B cell (primary cell): ENCODE results near the gene C6orf15. TPM values are rescaled to one million over a fixed set of nuclear protein-coding genes. Genes with fewer than 3 reads are reported as not detected.
A peak's percentile ranks its signal among the peaks of the same experiment; 100 is the strongest.

Experiments
- ATAC-seq: fragments of 200-7000 bp; cut with Tn5 transposase; one replicate; pipeline ENCODE4 v1.10.0; 2021; ENCODE audit warnings: low read depth, mild to moderate bottlenecking, moderate number of reproducible peaks, moderate library complexity
- CTCF ChIA-PET: fragments of 350-600 bp; sonication (Branson Sonifier 250); formaldehyde crosslinking; loops from one replicate; lab custom pipeline; 2021; ENCODE audit warnings: antibody characterized with exemption, inconsistent platforms; lab: Charles Lee
- POLR2A ChIA-PET: fragments of 350-600 bp; sonication (Branson Sonifier 250); formaldehyde crosslinking; loops from one replicate; lab custom pipeline; 2021; ENCODE audit warnings: antibody characterized with exemption; lab: Charles Lee
- DNase-seq: peaks from one replicate; pipeline ENCODE4 v3.0.0; 2013
- H2AFZ ChIP-seq: 2 replicates; pipeline ENCODE4 v1.6.1; 2012; ENCODE audit warnings: mild to moderate bottlenecking, low read depth, low read length; ENCODE audit not compliant: insufficient read depth, poor library complexity, severe bottlenecking
- H3K27ac ChIP-seq, 2 donors: 1 replicate in 1 of 2; 2 replicates in 1 of 2; pipeline ENCODE4 v1.5.1; 2012 to 2013; ENCODE audit warnings: low read length in 2 of 2, mild to moderate bottlenecking in 2 of 2, moderate library complexity in 1 of 2
- H3K27me3 ChIP-seq, 4 experiments: fragments of 200-600 bp in 1 of 4; sonication (generic) in 1 of 4; replicated peaks in 1 of 4; 1 replicate in 2 of 4; 2 replicates in 2 of 4; pipeline versions ENCODE4 v1.6.1 to v1.7.0; 2013 to 2016; ENCODE audit warnings: low read length in 3 of 4, mild to moderate bottlenecking in 2 of 4, mixed read lengths in 1 of 4, moderate library complexity in 1 of 4; ENCODE audit not compliant: insufficient read depth in 4 of 4, control insufficient read depth in 3 of 4; ENCODE audit errors: control extremely low read depth in 1 of 4
- H3K36me3 ChIP-seq, 2 experiments: replicated peaks in 1 of 2; 1 replicate in 1 of 2; 2 replicates in 1 of 2; pipeline versions ENCODE4 v1.6.1 to v1.7.1; 2013; ENCODE audit warnings: low read length in 1 of 2; ENCODE audit not compliant: insufficient read depth in 2 of 2, control insufficient read depth in 1 of 2; ENCODE audit errors: control extremely low read depth in 1 of 2, extremely low read depth in 1 of 2
- H3K4me1 ChIP-seq, 2 donors: fragments of 200-600 bp in 1 of 2; sonication (generic) in 1 of 2; 1 replicate in 1 of 2; 2 replicates in 1 of 2; pipeline versions ENCODE4 v1.5.1 to v1.6.1; 2013 to 2017; ENCODE audit warnings: low read length in 2 of 2; ENCODE audit not compliant: control insufficient read depth in 2 of 2, insufficient read depth in 2 of 2
- H3K4me2 ChIP-seq: replicated peaks from 2 replicates; pipeline ENCODE3; 2012; ENCODE audit warnings: mild to moderate bottlenecking, low read depth, low read length; ENCODE audit not compliant: poor library complexity, severe bottlenecking
- H3K4me3 ChIP-seq, 5 experiments: fragments of 200-600 bp in 1 of 5; sonication (generic) in 1 of 5; 1 replicate in 3 of 5; 2 replicates in 2 of 5; pipeline versions ENCODE4 v1.5.1 to v1.7.0; 2011 to 2016; ENCODE audit warnings: low read length in 4 of 5, mild to moderate bottlenecking in 4 of 5, low read depth in 2 of 5, control low read depth in 1 of 5, moderate library complexity in 1 of 5; ENCODE audit not compliant: insufficient read depth in 1 of 5; ENCODE audit errors: control extremely low read depth in 1 of 5, extremely low read depth in 1 of 5
- H3K79me2 ChIP-seq: fragments of 200-600 bp; sonication (generic); one replicate; pipeline ENCODE4 v1.6.0; 2016; ENCODE audit warnings: low read length; ENCODE audit not compliant: control insufficient read depth, insufficient read depth
- H3K9ac ChIP-seq: fragments of 200-600 bp; sonication (generic); 2 replicates; pipeline ENCODE4 v1.6.1; 2017; ENCODE audit warnings: mild to moderate bottlenecking, low read length, moderate library complexity
- H3K9me3 ChIP-seq, 3 donors: one replicate each; pipeline versions ENCODE4 v1.6.1 to v1.7.1; 2013; ENCODE audit warnings: low read length in 2 of 3; ENCODE audit not compliant: control insufficient read depth in 2 of 3, insufficient read depth in 1 of 3; ENCODE audit errors: control extremely low read depth in 1 of 3
- H4K20me1 ChIP-seq: 2 replicates; pipeline ENCODE4 v1.6.0; 2012; ENCODE audit warnings: mild to moderate bottlenecking, low read length; ENCODE audit not compliant: insufficient read depth, control insufficient read depth, poor library complexity, severe bottlenecking
- H3K27ac Mint-ChIP-seq: one replicate; pipeline ENCODE4 v1.8.0; 2021; ENCODE audit warnings: mixed read lengths
- H3K27me3 Mint-ChIP-seq: one replicate; pipeline ENCODE4 v1.8.0; 2021; ENCODE audit warnings: mixed read lengths
- H3K4me1 Mint-ChIP-seq: one replicate; pipeline ENCODE4 v1.8.0; 2021; ENCODE audit warnings: mixed read lengths
- H3K4me3 Mint-ChIP-seq: one replicate; pipeline ENCODE4 v1.8.0; 2021; ENCODE audit warnings: mixed read lengths
- H3K9me3 Mint-ChIP-seq: one replicate; pipeline ENCODE4 v1.8.0; 2022; ENCODE audit warnings: mixed read lengths; ENCODE audit not compliant: insufficient read depth
- CTCF ChIP-seq: fragments of 200-600 bp; IDR thresholded peaks from one replicate; pipeline ENCODE4 v1.8.0; 2022; ENCODE audit warnings: antibody characterized with exemption, mild to moderate bottlenecking
- EZH2 ChIP-seq: IDR thresholded peaks from 2 replicates; pipeline ENCODE4 v1.6.1; 2012; ENCODE audit warnings: borderline replicate concordance, low read depth, mild to moderate bottlenecking, moderate library complexity, low read length; ENCODE audit not compliant: insufficient read depth, poor library complexity, severe bottlenecking
- WGBS: methylation state at CpG from one replicate; pipeline ENCODE4 v1.1.5; 2013; ENCODE audit warnings: missing lambda C conversion rate; ENCODE audit not compliant: insufficient coverage; 5-methylcytosine and 5-hydroxymethylcytosine counted together
- intact Hi-C: fragments of 100-400 bp; cut with micrococcal nuclease; formaldehyde crosslinking; loops from one replicate; pipeline ENCODE4 v1.10.0; 2022
- polyA plus RNA-seq: library from polyadenylated mRNA; depleted of rRNA; stranded (reverse); fragments of >200 nt; gene quantifications from 2 replicates; pipeline ENCODE4 v1.2.3, GENCODE V29; 2012
- small RNA-seq: library from RNA; depleted of rRNA; stranded (forward); fragments of <200 nt; gene quantifications from one replicate; pipeline ENCODE3, GENCODE V24; 2012; ENCODE audit warnings: low replicate concordance, low read depth; ENCODE audit not compliant: insufficient read length
- total RNA-seq, 2 donors: library from RNA; stranded (reverse); fragments of 120-200 nt in 1 of 2; gene quantifications; 1 replicate in 1 of 2; 2 replicates in 1 of 2; pipeline versions ENCODE4 v1.2.3 to v1.2.4, GENCODE V29; 2013 to 2022

C6orf15 gene
- total and polyA plus RNA-seq, 2 donors (not counting 1 experiment from before 2014, with no cell fraction given), result not detected

- ATAC-seq (no peak), DNase-seq (no peak)
- intact Hi-C loops, result no loop called here
- no peak overlapping the region for H3K4me2 ChIP-seq
- ChIA-PET POLR2A (no interaction called here), CTCF (interaction anchor here (0.9 kb wide), 1 partner anchor 156 kb away, joined by 3 read pairs; no protein-coding TSS in a partner anchor)
- no peak overlapping the region for H2AFZ ChIP-seq
- no peaks in the 10 kb centered on the region for H4K20me1 ChIP-seq
- no peak overlapping the region for H3K27ac ChIP-seq
- H3K36me3 ChIP-seq, result no peaks in the 10 kb centered on the region
- no peaks in the 10 kb centered on the region for H3K27me3 Mint-ChIP-seq
- TF ChIP-seq EZH2 (no peak), CTCF (no peak)
- peaks cover 0 to 2% (median 0%) of the 10 kb centered on the region in 4 experiments for H3K27me3 ChIP-seq
- no peaks in the 10 kb centered on the region for H3K79me2 ChIP-seq
- no peak overlapping the region for H3K9ac ChIP-seq
- H3K27ac Mint-ChIP-seq, result peak overlapping the region; percentile 15
- no peak overlapping the region for H3K4me3 Mint-ChIP-seq
- 80% methylated on average over 2 of the region's 2 CpGs for WGBS
- no peaks in the 10 kb centered on the region for H3K9me3 Mint-ChIP-seq
- H3K4me1 ChIP-seq, result no peaks in the 10 kb centered on the region
- peaks cover 2% of the 10 kb centered on the region for H3K4me1 Mint-ChIP-seq
- H3K9me3 ChIP-seq, result no peaks in the 10 kb centered on the region
- no peak overlapping the region for H3K4me3 ChIP-seq
Observed at GRCh38 chr6:31065556-31065955, 46.8 kb downstream of the C6orf15 start.

DNA sequence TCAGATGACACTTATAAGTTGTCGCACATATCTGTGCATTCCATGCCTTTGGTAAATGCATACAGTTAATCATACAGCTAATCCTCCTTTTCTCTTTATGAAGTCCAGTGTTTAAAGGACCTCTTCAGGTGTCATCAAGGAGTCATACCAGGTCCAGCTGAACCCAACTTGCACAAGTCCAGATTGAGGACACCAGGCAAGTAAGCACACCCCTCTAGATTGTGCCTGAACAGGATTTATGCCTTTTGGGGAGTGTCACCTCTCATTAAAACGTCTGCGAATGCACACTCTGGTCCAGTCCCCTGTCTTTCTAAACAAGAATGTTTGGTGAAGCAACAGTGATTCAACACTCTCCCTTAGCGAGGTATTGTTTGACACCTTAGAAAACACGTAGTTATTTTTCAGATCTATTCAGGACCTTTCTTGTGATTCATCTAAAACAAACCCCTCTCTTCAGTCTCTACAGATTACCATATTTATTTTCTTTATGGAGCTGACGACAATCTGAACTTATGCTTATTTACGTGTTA is 48.4 kb downstream of the C6orf15 start:
- H3K4me3 Mint-ChIP-seq, result no peak overlapping the region
- H3K4me1 ChIP-seq, result no peaks in the 10 kb centered on the region
- H3K4me1 Mint-ChIP-seq, result peaks cover 1% of the 10 kb centered on the region
- ATAC-seq, result no peak
- ChIA-PET CTCF (interaction anchor here (1.0 kb wide), 1 partner anchor 13 kb away, joined by 3 read pairs; no protein-coding TSS in a partner anchor), POLR2A (no interaction called here)
- no peak overlapping the region for H3K9ac ChIP-seq
- no peaks in the 10 kb centered on the region for H4K20me1 ChIP-seq
- H3K9me3 ChIP-seq, result no peaks in the 10 kb centered on the region
- H3K27me3 Mint-ChIP-seq, result no peaks in the 10 kb centered on the region
- H3K79me2 ChIP-seq, result no peaks in the 10 kb centered on the region
- H3K36me3 ChIP-seq, result no peaks in the 10 kb centered on the region
- peaks cover 0 to 2% (median 0%) of the 10 kb centered on the region in 4 experiments for H3K27me3 ChIP-seq
- 92% methylated on average over 4 of the region's 7 CpGs for WGBS
- intact Hi-C loops, result no loop called here
- H3K27ac Mint-ChIP-seq, result no peak overlapping the region
- no peak overlapping the region for H3K4me2 ChIP-seq
- H3K9me3 Mint-ChIP-seq, result no peaks in the 10 kb centered on the region
- no peak overlapping the region for H3K4me3 ChIP-seq
- H3K27ac ChIP-seq, result no peak overlapping the region
- no peak for TF ChIP-seq CTCF
- TF ChIP-seq EZH2, result no peak
- DNase-seq, result no peak
- H2AFZ ChIP-seq, result no peak overlapping the region

Small RNA genes within 50 kb of the gene (small RNA-seq; reads per million reads assigned to genes)
- gene POLR2LP1, result not detected
- not detected for gene RNU6-1133P

Other genes starting within 250 kb of the C6orf15 start
- 61.7 and 66.0 TPM in 2 replicates for gene DDR1, start 228.1 kb downstream of the C6orf15 start, total RNA-seq
- gene DDR1, start 228.1 kb downstream of the C6orf15 start, polyA plus RNA-seq, result 28.8 and 81.5 TPM in 2 replicates
- gene GTF2H4, start 204.4 kb downstream of the C6orf15 start, total RNA-seq, result 38.4 and 44.7 TPM in 2 replicates
- gene GTF2H4, start 204.4 kb downstream of the C6orf15 start, polyA plus RNA-seq, result 22.4 and 30.2 TPM in 2 replicates
- gene VARS2, start 198.3 kb downstream of the C6orf15 start, total RNA-seq, result 41.0 and 41.6 TPM in 2 replicates
- 27.1 and 34.5 TPM in 2 replicates for gene VARS2, start 198.3 kb downstream of the C6orf15 start, polyA plus RNA-seq
- gene SFTA2, start 180.4 kb downstream of the C6orf15 start, total RNA-seq, result not detected in 2 replicates
- gene SFTA2, start 180.4 kb downstream of the C6orf15 start, polyA plus RNA-seq, result not detected in 2 replicates
- not detected in 2 replicates for gene MUCL3, start 171.6 kb downstream of the C6orf15 start, total RNA-seq
- not detected in 2 replicates for gene MUCL3, start 171.6 kb downstream of the C6orf15 start, polyA plus RNA-seq
- not detected in 2 replicates for gene MUC21, start 128.9 kb downstream of the C6orf15 start, total RNA-seq
- not detected in 2 replicates for gene MUC21, start 128.9 kb downstream of the C6orf15 start, polyA plus RNA-seq
- gene MUC22, start 102.1 kb downstream of the C6orf15 start, total RNA-seq, result not detected in 2 replicates
- gene MUC22, start 102.1 kb downstream of the C6orf15 start, polyA plus RNA-seq, result not detected in 2 replicates
- gene PSORS1C1, start 2.2 kb upstream of the C6orf15 start, total RNA-seq, result not detected in 2 replicates
- not detected in 2 replicates for gene PSORS1C1, start 2.2 kb upstream of the C6orf15 start, polyA plus RNA-seq
- not detected in 2 replicates for gene CDSN, start 7.9 kb upstream of the C6orf15 start, total RNA-seq
- not detected in 2 replicates for gene CDSN, start 7.9 kb upstream of the C6orf15 start, polyA plus RNA-seq
- not detected in 2 replicates for gene PSORS1C2, start 26.5 kb upstream of the C6orf15 start, total RNA-seq
- not detected in 2 replicates for gene PSORS1C2, start 26.5 kb upstream of the C6orf15 start, polyA plus RNA-seq
- gene CCHCR1, start 45.2 kb upstream of the C6orf15 start, total RNA-seq, result 34.7 and 36.2 TPM in 2 replicates
- gene CCHCR1, start 45.2 kb upstream of the C6orf15 start, polyA plus RNA-seq, result 17.0 and 19.1 TPM in 2 replicates
- 9.8 and 10.4 TPM in 2 replicates for gene TCF19, start 46.0 kb upstream of the C6orf15 start, total RNA-seq
- gene TCF19, start 46.0 kb upstream of the C6orf15 start, polyA plus RNA-seq, result 5.5 and 10.0 TPM in 2 replicates
- 0.76 and 0.83 TPM in 2 replicates for gene POU5F1, start 58.1 kb upstream of the C6orf15 start, total RNA-seq
- gene POU5F1, start 58.1 kb upstream of the C6orf15 start, polyA plus RNA-seq, result 0.26 and 0.88 TPM in 2 replicates
- 972 and 998 TPM in 2 replicates for gene HLA-C, start 159.5 kb upstream of the C6orf15 start, total RNA-seq
- 1,983 and 2,212 TPM in 2 replicates for gene HLA-C, start 159.5 kb upstream of the C6orf15 start, polyA plus RNA-seq
- gene HLA-B, start 244.6 kb upstream of the C6orf15 start, total RNA-seq, result 3,910 and 4,028 TPM in 2 replicates
- gene HLA-B, start 244.6 kb upstream of the C6orf15 start, polyA plus RNA-seq, result 4,233 and 7,345 TPM in 2 replicates